ENCODE measurements around the gene LUZP2. TPM values are rescaled to one million over a fixed set of nuclear protein-coding genes. Genes with fewer than 3 reads are reported as not detected.

LUZP2 gene
- total and polyA plus RNA-seq, 4 donors: 0.04 to 8.8 (median 0.09) TPM; not detected in 1

DNA sequence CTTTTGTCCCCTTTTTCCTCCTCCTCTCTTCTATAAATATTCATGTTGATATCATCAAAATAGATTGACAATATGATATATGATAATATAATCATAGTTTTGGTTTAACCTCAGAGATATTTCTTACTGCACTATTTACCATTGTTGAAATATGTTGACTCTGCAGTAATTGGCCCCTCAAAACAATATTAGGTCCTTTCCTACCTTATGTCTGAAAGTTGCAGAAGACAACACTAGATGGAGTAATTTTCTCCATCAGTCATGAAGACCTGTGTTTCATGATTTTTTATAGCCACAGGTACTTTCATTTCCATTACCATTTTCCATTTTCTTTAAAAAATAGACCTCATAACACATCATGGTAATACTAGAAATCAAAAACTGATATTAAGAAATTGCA lies 284.4 kb downstream of the LUZP2 start:
- H3K27me3 ChIP-seq (ENCODE audit: control insufficient read depth in 3 of 3, insufficient read depth in 3 of 3, low read length in 2 of 3): no peaks in the 10 kb centered on the region
- no peak overlapping the region for H3K27ac ChIP-seq (ENCODE audit: low read depth in 1 of 2, low read length in 1 of 2)
- H3K9ac ChIP-seq (ENCODE audit: insufficient read depth in 1 of 2, low read length in 2 of 2): no peak overlapping the region
- TF ChIP-seq, protein P1, sequence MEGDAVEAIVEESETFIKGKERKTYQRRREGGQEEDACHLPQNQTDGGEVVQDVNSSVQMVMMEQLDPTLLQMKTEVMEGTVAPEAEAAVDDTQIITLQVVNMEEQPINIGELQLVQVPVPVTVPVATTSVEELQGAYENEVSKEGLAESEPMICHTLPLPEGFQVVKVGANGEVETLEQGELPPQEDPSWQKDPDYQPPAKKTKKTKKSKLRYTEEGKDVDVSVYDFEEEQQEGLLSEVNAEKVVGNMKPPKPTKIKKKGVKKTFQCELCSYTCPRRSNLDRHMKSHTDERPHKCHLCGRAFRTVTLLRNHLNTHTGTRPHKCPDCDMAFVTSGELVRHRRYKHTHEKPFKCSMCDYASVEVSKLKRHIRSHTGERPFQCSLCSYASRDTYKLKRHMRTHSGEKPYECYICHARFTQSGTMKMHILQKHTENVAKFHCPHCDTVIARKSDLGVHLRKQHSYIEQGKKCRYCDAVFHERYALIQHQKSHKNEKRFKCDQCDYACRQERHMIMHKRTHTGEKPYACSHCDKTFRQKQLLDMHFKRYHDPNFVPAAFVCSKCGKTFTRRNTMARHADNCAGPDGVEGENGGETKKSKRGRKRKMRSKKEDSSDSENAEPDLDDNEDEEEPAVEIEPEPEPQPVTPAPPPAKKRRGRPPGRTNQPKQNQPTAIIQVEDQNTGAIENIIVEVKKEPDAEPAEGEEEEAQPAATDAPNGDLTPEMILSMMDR (IDR thresholded peaks at IDR 0.05; ENCODE audit: control extremely low read depth, extremely low read depth): no peak
- no peak overlapping the region for H3K4me3 ChIP-seq
- no peaks in the 10 kb centered on the region for H3K4me1 ChIP-seq (ENCODE audit: control insufficient read depth in 5 of 5, insufficient read depth in 5 of 5, low read length in 5 of 5)
- no peaks in the 10 kb centered on the region for H3K36me3 ChIP-seq (ENCODE audit: control insufficient read depth in 4 of 4, insufficient read depth in 4 of 4, low read length in 4 of 4)
- DNase-seq (no peak), ATAC-seq (ENCODE audit: insufficient read depth, low FRiP score) (no peak)
- no peaks in the 10 kb centered on the region for H3K9me3 ChIP-seq (ENCODE audit: control insufficient read depth in 4 of 4, insufficient read depth in 3 of 4, low read length in 3 of 4)

DNA sequence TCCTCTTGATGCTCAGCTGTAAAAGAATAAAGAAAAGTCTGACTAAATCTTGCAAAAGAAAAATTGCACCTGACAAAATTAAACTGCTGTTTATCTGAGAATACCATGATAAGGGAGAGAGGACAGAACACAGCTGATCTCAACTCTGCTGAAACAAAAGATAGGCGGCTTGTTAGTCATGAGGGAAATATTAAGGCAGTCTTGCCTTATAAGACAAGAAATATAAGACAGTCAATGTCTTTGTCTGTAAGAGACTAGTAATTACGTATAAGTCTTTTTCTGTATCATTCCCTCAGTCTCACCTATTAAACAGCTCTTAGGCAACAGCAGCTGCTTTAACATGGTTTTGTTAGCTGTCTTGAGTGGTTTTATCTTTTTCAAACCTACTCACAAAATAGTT lies 296.6 kb downstream of the LUZP2 start:
- WGBS, 2 donors: 81 to 91% methylated on average over 2 of the region's 2 CpGs
- no peak for ATAC-seq (ENCODE audit: insufficient read depth, low FRiP score)
- H3K27ac ChIP-seq (ENCODE audit: low read depth in 1 of 2, low read length in 1 of 2): no peak overlapping the region

DNA sequence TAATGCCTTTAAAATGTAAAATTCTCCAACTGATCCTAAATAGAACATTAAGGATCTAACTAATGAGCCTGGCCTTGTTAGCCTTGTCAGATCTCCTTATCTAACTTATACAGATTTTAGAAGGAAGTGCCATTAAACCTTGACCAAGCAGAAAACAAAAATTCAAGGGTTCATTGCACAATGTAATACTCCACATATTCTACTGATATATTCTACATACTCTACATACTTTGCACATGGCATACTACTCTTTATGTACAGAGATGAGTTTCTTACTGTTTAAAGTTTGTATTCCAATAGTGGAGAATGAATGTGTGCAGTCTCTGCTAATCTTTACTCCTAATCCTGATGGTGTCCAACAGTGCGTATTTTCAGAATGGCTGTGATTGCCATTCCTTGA lies 297.2 kb downstream of the LUZP2 start:
- TF ChIP-seq, protein P1 (IDR thresholded peaks at IDR 0.05; ENCODE audit: control extremely low read depth, extremely low read depth): no peak
- no peak overlapping the region for H3K27ac ChIP-seq (ENCODE audit: low read depth in 1 of 2, low read length in 1 of 2)
- peaks cover 0 to 7% (median 0%) of the 10 kb centered on the region in 5 donors for H3K4me1 ChIP-seq (ENCODE audit: control insufficient read depth in 5 of 5, insufficient read depth in 5 of 5, low read length in 5 of 5)
- no peaks in the 10 kb centered on the region for H3K27me3 ChIP-seq (ENCODE audit: control insufficient read depth in 3 of 3, insufficient read depth in 3 of 3, low read length in 2 of 3)
- no peaks in the 10 kb centered on the region for H3K9me3 ChIP-seq (ENCODE audit: control insufficient read depth in 4 of 4, insufficient read depth in 3 of 4, low read length in 3 of 4)
- no peak overlapping the region for H3K9ac ChIP-seq (ENCODE audit: insufficient read depth in 1 of 2, low read length in 2 of 2)
- DNase-seq (no peak), ATAC-seq (ENCODE audit: insufficient read depth, low FRiP score) (no peak)
- 94% methylated on average over 1 of the region's 1 CpG for WGBS, 2 donors
- H3K4me3 ChIP-seq: no peak overlapping the region
- no peaks in the 10 kb centered on the region for H3K36me3 ChIP-seq (ENCODE audit: control insufficient read depth in 4 of 4, insufficient read depth in 4 of 4, low read length in 4 of 4)

More for the DNA sequence above, 296.6 kb downstream of the LUZP2 start:
- no peak overlapping the region for H3K9ac ChIP-seq (ENCODE audit: insufficient read depth in 1 of 2, low read length in 2 of 2)
- TF ChIP-seq, protein P1 (IDR thresholded peaks at IDR 0.05; ENCODE audit: control extremely low read depth, extremely low read depth): no peak
- no peak for DNase-seq
- no peaks in the 10 kb centered on the region for H3K27me3 ChIP-seq (ENCODE audit: control insufficient read depth in 3 of 3, insufficient read depth in 3 of 3, low read length in 2 of 3)
- H3K4me1 ChIP-seq (ENCODE audit: control insufficient read depth in 5 of 5, insufficient read depth in 5 of 5, low read length in 5 of 5): peaks cover 0 to 7% (median 0%) of the 10 kb centered on the region in 5 donors
- no peaks in the 10 kb centered on the region for H3K9me3 ChIP-seq (ENCODE audit: control insufficient read depth in 4 of 4, insufficient read depth in 3 of 4, low read length in 3 of 4)
- H3K4me3 ChIP-seq: no peak overlapping the region
- no peaks in the 10 kb centered on the region for H3K36me3 ChIP-seq (ENCODE audit: control insufficient read depth in 4 of 4, insufficient read depth in 4 of 4, low read length in 4 of 4)

DNA sequence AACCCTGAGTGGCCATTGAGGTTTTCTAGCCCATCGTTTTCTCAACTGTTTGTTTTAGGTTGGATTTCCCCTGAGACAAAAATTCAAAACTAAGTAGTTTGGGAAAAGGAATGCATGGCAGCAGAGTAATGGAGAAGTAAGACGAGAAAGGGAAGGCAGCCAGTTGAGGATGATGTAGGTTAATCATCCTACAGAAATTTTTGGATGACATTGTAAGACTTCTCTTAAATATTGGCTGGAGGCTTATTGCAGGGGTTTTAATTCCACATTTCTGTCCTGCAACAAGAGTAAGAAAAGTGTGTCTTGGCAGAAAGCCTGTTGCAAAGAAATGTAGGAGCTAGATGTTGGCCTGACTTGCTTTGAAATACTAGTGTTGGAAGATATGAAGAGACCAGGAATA lies 308.8 kb downstream of the LUZP2 start:
- no peak for DNase-seq
- Histone ChIP-seq H3K27me3 (ENCODE audit: control insufficient read depth in 3 of 3, insufficient read depth in 3 of 3, low read length in 2 of 3) (no peaks in the 10 kb centered on the region), H3K9ac (ENCODE audit: insufficient read depth in 1 of 2, low read length in 2 of 2) (no peak overlapping the region), H3K4me1 (ENCODE audit: control insufficient read depth in 5 of 5, insufficient read depth in 5 of 5, low read length in 5 of 5) (no peaks in the 10 kb centered on the region), H3K4me3 (no peak overlapping the region), H3K27ac (ENCODE audit: low read depth in 1 of 2, low read length in 1 of 2) (no peak overlapping the region), H3K36me3 (ENCODE audit: control insufficient read depth in 4 of 4, insufficient read depth in 4 of 4, low read length in 4 of 4) (no peaks in the 10 kb centered on the region), H3K9me3 (ENCODE audit: control insufficient read depth in 4 of 4, insufficient read depth in 3 of 4, low read length in 3 of 4) (no peaks in the 10 kb centered on the region)
- no peak for ATAC-seq (ENCODE audit: insufficient read depth, low FRiP score)
- TF ChIP-seq, protein P1 (IDR thresholded peaks at IDR 0.05; ENCODE audit: control extremely low read depth, extremely low read depth): no peak
- 65 to 76% methylated on average over 2 of the region's 2 CpGs for WGBS, 2 donors
